Fibroblast of mammary gland (primary cell): ENCODE results near the gene HECTD1.

Source experiments
- DNase-seq: peaks from one replicate; pipeline ENCODE4 v3.0.0-alpha.2; 2010; ENCODE audit warnings: low read depth
- H3K4me3 ChIP-seq: 2 replicates; pipeline ENCODE4 v1.5.1; 2011; ENCODE audit warnings: low read depth, mild to moderate bottlenecking, low read length, moderate library complexity; ENCODE audit not compliant: control insufficient read depth
- TF ChIP-seq, protein P1 (sequence below): conservative IDR thresholded peaks from 2 replicates; pipeline ENCODE4 v1.5.1; 2011; ENCODE audit warnings: low read depth, low read length, inconsistent platforms; ENCODE audit not compliant: control insufficient read depth, insufficient read depth

HECTD1 gene

DNA sequence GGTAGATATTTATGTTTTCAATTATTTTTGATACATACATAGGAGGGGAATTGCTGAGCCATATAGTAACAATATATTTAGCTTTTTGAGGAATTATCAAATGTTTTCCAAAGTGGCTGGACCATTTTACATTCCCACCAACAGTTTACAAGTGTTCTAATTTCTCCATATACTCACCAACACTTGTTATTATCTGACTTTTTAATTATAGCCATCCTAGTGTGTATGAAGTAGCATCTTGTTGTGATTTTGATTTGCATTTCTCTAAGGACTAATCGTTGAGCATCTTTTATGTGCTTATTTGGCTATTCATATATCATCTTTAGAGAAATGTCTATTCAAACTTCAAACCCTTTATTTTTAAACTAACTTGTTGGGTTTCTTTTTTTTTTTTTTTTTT is 17.2 kb upstream of the HECTD1 start:
- no peak for DNase-seq
- TF ChIP-seq, protein P1, sequence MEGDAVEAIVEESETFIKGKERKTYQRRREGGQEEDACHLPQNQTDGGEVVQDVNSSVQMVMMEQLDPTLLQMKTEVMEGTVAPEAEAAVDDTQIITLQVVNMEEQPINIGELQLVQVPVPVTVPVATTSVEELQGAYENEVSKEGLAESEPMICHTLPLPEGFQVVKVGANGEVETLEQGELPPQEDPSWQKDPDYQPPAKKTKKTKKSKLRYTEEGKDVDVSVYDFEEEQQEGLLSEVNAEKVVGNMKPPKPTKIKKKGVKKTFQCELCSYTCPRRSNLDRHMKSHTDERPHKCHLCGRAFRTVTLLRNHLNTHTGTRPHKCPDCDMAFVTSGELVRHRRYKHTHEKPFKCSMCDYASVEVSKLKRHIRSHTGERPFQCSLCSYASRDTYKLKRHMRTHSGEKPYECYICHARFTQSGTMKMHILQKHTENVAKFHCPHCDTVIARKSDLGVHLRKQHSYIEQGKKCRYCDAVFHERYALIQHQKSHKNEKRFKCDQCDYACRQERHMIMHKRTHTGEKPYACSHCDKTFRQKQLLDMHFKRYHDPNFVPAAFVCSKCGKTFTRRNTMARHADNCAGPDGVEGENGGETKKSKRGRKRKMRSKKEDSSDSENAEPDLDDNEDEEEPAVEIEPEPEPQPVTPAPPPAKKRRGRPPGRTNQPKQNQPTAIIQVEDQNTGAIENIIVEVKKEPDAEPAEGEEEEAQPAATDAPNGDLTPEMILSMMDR, result no peak
- no peak overlapping the region for H3K4me3 ChIP-seq

DNA sequence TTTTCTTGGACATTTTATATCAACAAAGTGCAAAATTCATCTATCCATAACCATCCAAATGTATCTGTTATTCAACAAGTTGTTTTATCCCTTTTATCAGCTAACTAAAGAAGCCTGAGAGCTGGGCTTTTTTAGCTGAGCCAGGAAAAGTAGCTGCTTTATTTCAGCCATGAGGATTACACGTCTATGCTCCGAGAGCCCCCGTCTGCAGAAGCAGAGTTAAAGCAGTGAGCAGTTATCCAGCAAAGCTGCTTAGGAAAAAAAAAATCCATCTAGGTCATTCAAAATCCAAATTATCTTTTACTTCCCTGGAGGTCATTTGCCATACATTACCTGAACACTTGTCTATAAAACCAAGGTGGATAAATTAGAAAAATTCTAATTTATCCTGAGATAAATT is 15.7 kb upstream of the HECTD1 start:
- H3K4me3 ChIP-seq, result no peak overlapping the region
- TF ChIP-seq, protein P1, result no peak
- no peak for DNase-seq

DNA sequence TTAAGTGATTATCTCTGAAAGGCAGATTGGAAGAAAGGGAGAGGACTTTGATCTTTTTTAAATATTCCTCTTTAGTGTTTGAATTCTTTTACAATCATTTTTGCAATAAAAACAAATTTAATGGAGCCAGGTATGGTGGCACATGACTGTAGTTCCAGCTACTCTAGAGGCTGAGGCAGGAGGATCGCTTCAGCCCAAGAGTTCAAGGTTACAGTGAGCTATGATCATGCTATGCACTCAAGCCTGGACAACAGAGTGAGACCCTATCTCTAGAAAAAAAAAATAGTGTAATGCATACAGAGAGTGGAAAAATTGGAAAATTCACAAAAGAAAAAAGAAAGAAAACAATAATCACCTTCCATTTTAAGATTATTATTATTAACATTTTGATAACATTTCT is 15.2 kb upstream of the HECTD1 start:
- TF ChIP-seq, protein P1, result no peak
- no peak for DNase-seq
- H3K4me3 ChIP-seq, result no peak overlapping the region

DNA sequence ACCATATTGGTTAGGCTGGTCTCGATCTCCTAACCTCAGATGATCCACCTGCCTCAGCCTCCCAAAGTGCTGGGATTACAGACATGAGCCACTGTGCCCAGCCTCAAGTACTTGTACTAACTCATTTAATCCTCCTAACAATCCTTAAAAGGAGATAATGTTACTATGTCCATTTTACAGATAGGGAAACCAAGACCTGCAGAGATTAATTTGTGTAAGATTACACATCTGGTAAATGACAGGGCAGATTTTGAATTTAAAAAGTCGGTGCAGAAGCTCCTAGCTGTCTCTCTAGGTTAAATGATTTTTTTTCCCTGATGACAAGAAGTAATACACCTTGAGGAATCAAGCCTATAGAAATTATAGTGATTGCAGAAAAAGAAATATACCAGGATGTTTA is 13.7 kb upstream of the HECTD1 start:
- TF ChIP-seq, protein P1, result no peak
- no peak for DNase-seq
- H3K4me3 ChIP-seq, result no peak overlapping the region

DNA sequence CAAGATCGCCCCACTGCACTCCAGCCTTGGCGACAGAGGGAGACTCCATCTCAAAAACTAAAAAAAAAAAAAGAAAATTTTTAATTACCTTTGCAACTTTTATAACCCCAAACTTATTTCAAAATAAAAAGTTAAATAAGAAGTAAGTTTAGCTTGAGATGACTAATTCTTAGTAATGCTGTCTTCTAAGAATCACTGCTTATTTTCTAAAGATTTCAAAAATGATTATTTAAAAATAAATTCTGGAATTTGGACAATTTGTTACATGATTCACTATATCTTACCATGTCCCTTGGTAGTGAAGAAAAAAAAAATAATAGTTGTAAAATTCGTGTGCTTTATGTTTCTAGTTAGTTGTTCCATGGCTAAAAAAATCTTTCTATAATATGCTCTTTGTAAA is 11.6 kb upstream of the HECTD1 start:
- H3K4me3 ChIP-seq, result no peak overlapping the region
- TF ChIP-seq, protein P1, result no peak
- peak; percentile 23 for DNase-seq

DNA sequence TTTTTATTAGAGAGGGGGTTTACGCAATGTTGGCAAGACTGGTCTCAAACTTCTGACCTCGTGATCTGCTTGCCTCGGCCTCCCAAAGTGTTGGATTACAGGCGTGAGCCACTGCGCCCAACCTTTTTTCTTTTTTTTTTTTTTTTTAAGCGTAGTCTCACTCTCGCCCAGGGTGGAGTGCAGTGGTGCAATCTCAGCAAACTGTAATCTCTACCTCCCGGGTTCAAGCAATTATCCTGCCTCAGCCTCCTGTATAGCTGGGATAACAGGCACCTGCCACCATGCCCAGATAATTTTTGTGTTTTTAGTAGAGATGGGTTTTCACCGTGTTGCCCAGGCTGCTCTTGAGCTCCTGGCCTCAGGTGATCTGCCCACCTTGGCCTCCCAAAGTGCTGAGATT is 8.8 kb upstream of the HECTD1 start:
- TF ChIP-seq, protein P1, result no peak
- no peak for DNase-seq
- no peak overlapping the region for H3K4me3 ChIP-seq

DNA sequence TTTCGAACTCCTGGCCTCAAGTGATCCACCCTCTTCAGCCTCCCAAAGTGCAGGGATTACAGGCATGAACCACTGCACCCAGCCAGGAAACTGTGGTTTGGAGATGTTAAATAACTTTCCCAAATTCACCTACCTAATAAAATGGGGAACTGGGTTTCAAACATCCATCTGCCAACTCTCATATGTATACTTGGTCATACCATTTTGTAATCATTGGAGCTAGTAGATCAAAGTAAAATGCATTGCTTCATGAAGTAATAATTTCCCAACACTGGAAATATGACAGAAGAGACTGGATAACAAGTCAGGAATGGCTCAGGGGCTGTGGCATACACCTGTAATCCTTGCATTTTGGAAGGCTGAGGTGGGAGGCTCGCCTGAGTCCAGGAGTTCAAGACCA is 5.3 kb upstream of the HECTD1 start:
- TF ChIP-seq, protein P1, result no peak
- DNase-seq, result no peak

More for the DNA sequence above, 5.3 kb upstream of the HECTD1 start:
- H3K4me3 ChIP-seq, result no peak overlapping the region
